Stomach smooth muscle (tissue), 2 donors: ENCODE measurements around the gene ZWILCH.

Experiments
- H3K27ac ChIP-seq: one replicate; pipeline ENCODE4 v1.7.0; 2013; ENCODE audit warnings: mild to moderate bottlenecking, low read length, inconsistent platforms
- H3K27me3 ChIP-seq, 2 donors: one replicate each; pipeline ENCODE4 v1.7.0; 2013; ENCODE audit warnings: low read length in 2 of 2; ENCODE audit not compliant: insufficient read depth in 2 of 2, control insufficient read depth in 1 of 2
- H3K36me3 ChIP-seq, 2 donors: one replicate each; pipeline ENCODE4 v1.7.0; 2013; ENCODE audit warnings: low read length in 2 of 2; ENCODE audit not compliant: control insufficient read depth in 2 of 2, insufficient read depth in 2 of 2
- H3K4me1 ChIP-seq: one replicate; pipeline ENCODE4 v1.7.0; 2013; ENCODE audit warnings: low read length; ENCODE audit not compliant: control insufficient read depth, insufficient read depth
- H3K4me3 ChIP-seq, 2 donors: one replicate each; pipeline ENCODE4 v1.7.0; 2013; ENCODE audit warnings: low read length in 2 of 2
- H3K9ac ChIP-seq, 2 donors: one replicate each; pipeline ENCODE4 v1.7.0; 2013; ENCODE audit warnings: low read length in 2 of 2, mild to moderate bottlenecking in 1 of 2
- H3K9me3 ChIP-seq, 2 donors: one replicate each; pipeline ENCODE4 v1.7.0; 2013; ENCODE audit warnings: low read length in 2 of 2; ENCODE audit not compliant: control insufficient read depth in 2 of 2
- donor health status: healthy.
- donor health status: Pancreatic carcinoma.

The ZWILCH gene

GRCh38 chr15:66545255-66545654, 40.1 kb downstream of the ZWILCH start:
- H3K4me3 ChIP-seq: no peak overlapping the region
- H3K4me1 ChIP-seq: no peaks in the 10 kb centered on the region
- peaks cover 0 to 3% of the 10 kb centered on the region in 2 donors for H3K36me3 ChIP-seq
- H3K27ac ChIP-seq: no peak overlapping the region
- no peak overlapping the region for H3K9ac ChIP-seq
- no peaks in the 10 kb centered on the region for H3K9me3 ChIP-seq
- H3K27me3 ChIP-seq: no peaks in the 10 kb centered on the region

- no peaks in the 10 kb centered on the region for H3K27me3 ChIP-seq
- no peak overlapping the region for H3K9ac ChIP-seq
- no peaks in the 10 kb centered on the region for H3K4me1 ChIP-seq
- H3K36me3 ChIP-seq: no peaks in the 10 kb centered on the region
- no peaks in the 10 kb centered on the region for H3K9me3 ChIP-seq
- no peak overlapping the region for H3K4me3 ChIP-seq
- no peak overlapping the region for H3K27ac ChIP-seq
Measured at GRCh38 chr15:66555685-66556084, 50.6 kb downstream of the ZWILCH start.

- Histone ChIP-seq H3K4me1 (no peaks in the 10 kb centered on the region), H3K36me3 (no peaks in the 10 kb centered on the region), H3K27me3 (no peaks in the 10 kb centered on the region), H3K9ac (no peak overlapping the region), H3K9me3 (no peaks in the 10 kb centered on the region), H3K4me3 (no peak overlapping the region), H3K27ac (no peak overlapping the region)
Measured at GRCh38 chr15:66558271-66558670, 53.1 kb downstream of the ZWILCH start.

- H3K27ac ChIP-seq: no peak overlapping the region
- H3K9ac ChIP-seq: no peak overlapping the region
- H3K9me3 ChIP-seq: no peaks in the 10 kb centered on the region
- no peak overlapping the region for H3K4me3 ChIP-seq
- no peaks in the 10 kb centered on the region for H3K27me3 ChIP-seq
- no peaks in the 10 kb centered on the region for H3K36me3 ChIP-seq
- no peaks in the 10 kb centered on the region for H3K4me1 ChIP-seq
Measured at GRCh38 chr15:66560856-66561525, 55.9 kb downstream of the ZWILCH start.

- Histone ChIP-seq H3K36me3 (no peaks in the 10 kb centered on the region), H3K9ac (no peak overlapping the region), H3K4me3 (no peak overlapping the region), H3K4me1 (no peaks in the 10 kb centered on the region), H3K27ac (no peak overlapping the region), H3K27me3 (peaks cover 0 to 4% of the 10 kb centered on the region in 2 donors), H3K9me3 (no peaks in the 10 kb centered on the region)
Measured at GRCh38 chr15:66563126-66563525, 58.0 kb downstream of the ZWILCH start.

GRCh38 chr15:66563566-66564110, 58.5 kb downstream of the ZWILCH start:
- no peak overlapping the region for H3K4me3 ChIP-seq
- no peaks in the 10 kb centered on the region for H3K4me1 ChIP-seq
- no peak overlapping the region for H3K27ac ChIP-seq
- H3K9me3 ChIP-seq: no peaks in the 10 kb centered on the region
- H3K27me3 ChIP-seq: peaks cover 0 to 4% of the 10 kb centered on the region in 2 donors
- no peaks in the 10 kb centered on the region for H3K36me3 ChIP-seq
- no peak overlapping the region for H3K9ac ChIP-seq

GRCh38 chr15:66564136-66565041, 59.3 kb downstream of the ZWILCH start:
- Histone ChIP-seq H3K27ac (no peak overlapping the region), H3K9me3 (no peaks in the 10 kb centered on the region), H3K36me3 (no peaks in the 10 kb centered on the region), H3K4me3 (no peak overlapping the region), H3K9ac (no peak overlapping the region), H3K27me3 (peaks cover 0 to 4% of the 10 kb centered on the region in 2 donors), H3K4me1 (no peaks in the 10 kb centered on the region)

GRCh38 chr15:66565141-66565641, 60.1 kb downstream of the ZWILCH start:
- Histone ChIP-seq H3K27me3 (peaks cover 0 to 4% of the 10 kb centered on the region in 2 donors), H3K9me3 (no peaks in the 10 kb centered on the region), H3K4me1 (no peaks in the 10 kb centered on the region), H3K4me3 (no peak overlapping the region), H3K27ac (no peak overlapping the region), H3K9ac (no peak overlapping the region), H3K36me3 (no peaks in the 10 kb centered on the region)

GRCh38 chr15:66565741-66566144, 60.6 kb downstream of the ZWILCH start, which contains the start of gene LCTL:
TSS of gene LCTL (minus strand) at chr15:66565998. CDS start at chr15:66565365, 633 bp downstream.
- Histone ChIP-seq H3K4me3 (no peak within 1 kb of the TSS), H3K27me3 (peaks cover 0 to 4% of the 10 kb centered on the region in 2 donors), H3K36me3 (no peaks in the 10 kb centered on the region), H3K9me3 (no peaks in the 10 kb centered on the region), H3K4me1 (no peaks in the 10 kb centered on the region), H3K27ac (no peak within 1 kb of the TSS), H3K9ac (no peak within 1 kb of the TSS)

- H3K4me1 ChIP-seq: no peaks in the 10 kb centered on the region
- no peak overlapping the region for H3K27ac ChIP-seq
- H3K27me3 ChIP-seq: peaks cover 0 to 4% of the 10 kb centered on the region in 2 donors
- H3K9ac ChIP-seq: no peak overlapping the region
- no peaks in the 10 kb centered on the region for H3K36me3 ChIP-seq
- H3K9me3 ChIP-seq: no peaks in the 10 kb centered on the region
- no peak overlapping the region for H3K4me3 ChIP-seq
Measured at GRCh38 chr15:66566963-66567531, 61.9 kb downstream of the ZWILCH start.
